ENCODE data around the gene EGFLAM. TPM values are rescaled to one million over a fixed set of nuclear protein-coding genes. Genes with fewer than 3 reads are reported as not detected.

The EGFLAM gene
- total RNA-seq, 2 donors from 2014 or later: 0.78 to 0.98 TPM

GRCh38 chr5:38479315-38479904, 221.1 kb downstream of the EGFLAM start:
- intact Hi-C loops (cut with DNase I, micrococcal nuclease): no loop called here
- DNase-seq (no peak), ATAC-seq (peak; percentile 56)

- DNase-seq (no peak), ATAC-seq (no peak)
- intact Hi-C loops (cut with DNase I, micrococcal nuclease): no loop called here
Measured at GRCh38 chr5:38483805-38484398, 225.5 kb downstream of the EGFLAM start.

- no peak for DNase-seq
- ATAC-seq: no peak
- intact Hi-C loops (cut with DNase I, micrococcal nuclease): no loop called here
Measured at GRCh38 chr5:38494175-38494574, 235.8 kb downstream of the EGFLAM start.

GRCh38 chr5:38494763-38495162, 236.4 kb downstream of the EGFLAM start:
- ATAC-seq (no peak), DNase-seq (no peak)
- intact Hi-C loops (cut with DNase I, micrococcal nuclease): no loop called here

- intact Hi-C loops (cut with DNase I, micrococcal nuclease): no loop called here
Measured at GRCh38 chr5:38497946-38498345, 239.6 kb downstream of the EGFLAM start.

GRCh38 chr5:38500573-38501260, 242.4 kb downstream of the EGFLAM start:
- DNase-seq (no peak), ATAC-seq (no peak)
- intact Hi-C loops (cut with DNase I, micrococcal nuclease): no loop called here

More at GRCh38 chr5:38497946-38498345, 239.6 kb downstream of the EGFLAM start:
- DNase-seq (no peak), ATAC-seq (no peak)

- no peak for DNase-seq
- intact Hi-C loops (cut with DNase I, micrococcal nuclease): no loop called here
- no peak for ATAC-seq
Measured at GRCh38 chr5:38506302-38506701, 247.9 kb downstream of the EGFLAM start.

GRCh38 chr5:38509185-38509584, 250.8 kb downstream of the EGFLAM start:
- intact Hi-C loops (cut with DNase I, micrococcal nuclease): no loop called here
- no peak for DNase-seq
- no peak for ATAC-seq

Measured in left colon (tissue), 2 donors.